ENCODE results near the gene C3.

DNA sequence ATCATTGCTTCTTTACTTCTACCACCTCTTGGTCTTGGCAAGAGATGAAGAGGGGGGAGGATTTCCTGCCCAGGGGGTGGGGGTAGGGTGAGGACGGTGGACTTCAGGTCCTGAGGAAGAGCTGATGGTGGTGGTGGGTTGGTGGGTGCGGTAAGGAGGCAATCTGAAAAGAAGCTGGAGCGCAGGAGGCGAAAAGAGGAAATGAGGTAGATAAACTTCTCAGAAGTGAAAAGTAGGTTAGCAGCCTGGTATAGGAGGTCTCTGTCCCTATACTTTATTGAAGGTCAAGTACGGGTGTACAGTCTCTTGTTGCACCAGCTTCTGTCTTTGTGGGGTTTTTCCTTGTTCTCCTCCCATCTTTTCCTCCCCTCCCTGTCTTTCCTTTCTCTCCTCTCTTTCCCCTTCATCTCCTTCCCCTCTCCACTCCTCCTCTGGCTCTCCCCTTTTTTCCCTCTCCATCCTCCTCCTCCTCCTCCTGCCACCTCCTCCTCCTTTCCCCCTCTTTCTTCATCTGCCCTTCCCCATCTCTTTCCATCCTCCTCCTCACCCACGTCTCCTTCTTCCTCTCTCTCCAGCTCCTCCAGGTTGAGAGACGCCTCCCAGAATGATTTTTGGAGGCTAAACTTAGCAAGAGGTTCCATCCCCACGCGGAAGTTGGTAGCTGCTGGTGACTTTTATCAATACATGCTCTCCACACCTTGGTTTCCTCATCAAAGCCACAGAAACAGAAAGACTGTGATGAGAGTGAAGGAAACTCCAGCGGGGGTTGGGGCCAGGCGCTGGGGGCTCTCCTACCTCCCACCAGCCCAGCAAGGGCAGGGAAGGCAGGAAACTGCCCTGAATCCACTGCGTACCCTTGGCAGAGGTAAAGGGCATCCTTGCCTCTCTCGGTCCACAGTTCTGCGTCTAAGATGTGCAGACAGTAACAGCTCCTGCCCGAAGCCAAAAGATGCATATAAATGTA, 65.8 kb downstream of the C3 start:
- TF ChIP-seq, protein P1, sequence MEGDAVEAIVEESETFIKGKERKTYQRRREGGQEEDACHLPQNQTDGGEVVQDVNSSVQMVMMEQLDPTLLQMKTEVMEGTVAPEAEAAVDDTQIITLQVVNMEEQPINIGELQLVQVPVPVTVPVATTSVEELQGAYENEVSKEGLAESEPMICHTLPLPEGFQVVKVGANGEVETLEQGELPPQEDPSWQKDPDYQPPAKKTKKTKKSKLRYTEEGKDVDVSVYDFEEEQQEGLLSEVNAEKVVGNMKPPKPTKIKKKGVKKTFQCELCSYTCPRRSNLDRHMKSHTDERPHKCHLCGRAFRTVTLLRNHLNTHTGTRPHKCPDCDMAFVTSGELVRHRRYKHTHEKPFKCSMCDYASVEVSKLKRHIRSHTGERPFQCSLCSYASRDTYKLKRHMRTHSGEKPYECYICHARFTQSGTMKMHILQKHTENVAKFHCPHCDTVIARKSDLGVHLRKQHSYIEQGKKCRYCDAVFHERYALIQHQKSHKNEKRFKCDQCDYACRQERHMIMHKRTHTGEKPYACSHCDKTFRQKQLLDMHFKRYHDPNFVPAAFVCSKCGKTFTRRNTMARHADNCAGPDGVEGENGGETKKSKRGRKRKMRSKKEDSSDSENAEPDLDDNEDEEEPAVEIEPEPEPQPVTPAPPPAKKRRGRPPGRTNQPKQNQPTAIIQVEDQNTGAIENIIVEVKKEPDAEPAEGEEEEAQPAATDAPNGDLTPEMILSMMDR (IDR thresholded peaks at IDR 0.05) = no peak
- no peak for TF ChIP-seq POLR2A (IDR thresholded peaks at IDR 0.05; ENCODE audit: low read depth)
- no peak for TF ChIP-seq EP300 (IDR thresholded peaks at IDR 0.05)

All from esophagus muscularis mucosa (tissue), 4 donors.